ENCODE measurements around the gene FIS1.

DNA sequence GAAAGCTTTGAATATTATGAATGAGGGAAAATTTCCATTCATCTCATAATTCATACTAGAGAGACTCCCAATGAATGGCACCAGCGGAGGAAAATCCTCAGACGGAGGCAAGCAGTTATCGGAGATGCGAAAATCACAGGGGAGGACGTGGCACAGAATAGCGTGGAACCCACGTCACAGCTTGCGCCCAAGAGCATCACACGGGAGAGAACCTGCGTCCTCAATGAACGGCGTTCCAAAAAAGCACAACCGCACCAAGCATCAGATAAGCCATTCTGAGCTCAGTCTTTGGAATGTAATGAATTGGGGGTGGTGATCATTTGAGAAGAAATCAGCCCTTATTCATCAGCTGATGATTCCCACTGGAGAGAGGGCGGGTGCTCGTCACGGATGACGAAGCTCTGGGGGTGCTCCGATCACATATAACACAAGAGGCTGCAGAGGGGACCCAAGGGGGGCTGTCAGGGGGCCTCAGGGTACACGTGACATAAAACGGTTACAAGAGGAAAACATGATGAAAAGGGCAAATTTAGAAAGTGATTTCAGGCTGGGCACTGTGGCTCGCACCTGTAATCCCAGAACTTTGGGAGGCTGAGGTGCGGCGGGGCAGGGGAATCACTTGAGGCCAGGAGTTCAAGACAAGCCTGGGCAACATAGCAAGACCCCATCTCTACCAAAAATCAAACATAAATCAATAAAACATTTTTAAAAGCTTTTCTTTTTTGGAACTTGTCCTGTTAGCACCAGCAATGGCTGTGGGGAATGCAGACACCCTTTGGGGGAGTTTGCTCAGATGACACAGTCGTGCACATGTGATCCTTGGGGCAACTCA, 33.8 kb upstream of the FIS1 start:
- no peak for TF ChIP-seq POLR2A (IDR thresholded peaks at IDR 0.05)
- TF ChIP-seq, protein P1, sequence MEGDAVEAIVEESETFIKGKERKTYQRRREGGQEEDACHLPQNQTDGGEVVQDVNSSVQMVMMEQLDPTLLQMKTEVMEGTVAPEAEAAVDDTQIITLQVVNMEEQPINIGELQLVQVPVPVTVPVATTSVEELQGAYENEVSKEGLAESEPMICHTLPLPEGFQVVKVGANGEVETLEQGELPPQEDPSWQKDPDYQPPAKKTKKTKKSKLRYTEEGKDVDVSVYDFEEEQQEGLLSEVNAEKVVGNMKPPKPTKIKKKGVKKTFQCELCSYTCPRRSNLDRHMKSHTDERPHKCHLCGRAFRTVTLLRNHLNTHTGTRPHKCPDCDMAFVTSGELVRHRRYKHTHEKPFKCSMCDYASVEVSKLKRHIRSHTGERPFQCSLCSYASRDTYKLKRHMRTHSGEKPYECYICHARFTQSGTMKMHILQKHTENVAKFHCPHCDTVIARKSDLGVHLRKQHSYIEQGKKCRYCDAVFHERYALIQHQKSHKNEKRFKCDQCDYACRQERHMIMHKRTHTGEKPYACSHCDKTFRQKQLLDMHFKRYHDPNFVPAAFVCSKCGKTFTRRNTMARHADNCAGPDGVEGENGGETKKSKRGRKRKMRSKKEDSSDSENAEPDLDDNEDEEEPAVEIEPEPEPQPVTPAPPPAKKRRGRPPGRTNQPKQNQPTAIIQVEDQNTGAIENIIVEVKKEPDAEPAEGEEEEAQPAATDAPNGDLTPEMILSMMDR (IDR thresholded peaks at IDR 0.05) = no peak
